PC-9 (cell line): Measurements from ENCODE around the gene AUTS2.

Experiments
- CTCF ChIP-seq: fragments of 200-600 bp; sonication (generic); conservative IDR thresholded peaks from 2 replicates; pipeline ENCODE4 v1.6.1; 2017; ENCODE audit warnings: mixed run types, antibody characterized with exemption, mild to moderate bottlenecking, moderate library complexity
- EZH2 ChIP-seq: fragments of 200-600 bp; sonication (generic); IDR thresholded peaks from 2 replicates; pipeline ENCODE4 v1.8.0; 2017; ENCODE audit warnings: antibody characterized with exemption, low read depth

GRCh38 chr7:70504254-70504653 is 906.0 kb downstream of the AUTS2 start:
- TF ChIP-seq CTCF (no peak), EZH2 (no peak)
